Stimulated activated CD4-positive, alpha-beta T cell treated with anti-CD3 and anti-CD28 coated beads, Interleukin-12 subunit alpha, Interleukin-12 subunit beta, amount 100 ng/mL, for 24 hours (primary cell): ENCODE results near the gene CASP8.

Experiments used
- DNase-seq, 2 experiments: peaks; one replicate each; pipeline ENCODE4 v3.0.0-alpha.2; 2020; ENCODE audit warnings: low read depth in 2 of 2

CASP8 gene

DNA sequence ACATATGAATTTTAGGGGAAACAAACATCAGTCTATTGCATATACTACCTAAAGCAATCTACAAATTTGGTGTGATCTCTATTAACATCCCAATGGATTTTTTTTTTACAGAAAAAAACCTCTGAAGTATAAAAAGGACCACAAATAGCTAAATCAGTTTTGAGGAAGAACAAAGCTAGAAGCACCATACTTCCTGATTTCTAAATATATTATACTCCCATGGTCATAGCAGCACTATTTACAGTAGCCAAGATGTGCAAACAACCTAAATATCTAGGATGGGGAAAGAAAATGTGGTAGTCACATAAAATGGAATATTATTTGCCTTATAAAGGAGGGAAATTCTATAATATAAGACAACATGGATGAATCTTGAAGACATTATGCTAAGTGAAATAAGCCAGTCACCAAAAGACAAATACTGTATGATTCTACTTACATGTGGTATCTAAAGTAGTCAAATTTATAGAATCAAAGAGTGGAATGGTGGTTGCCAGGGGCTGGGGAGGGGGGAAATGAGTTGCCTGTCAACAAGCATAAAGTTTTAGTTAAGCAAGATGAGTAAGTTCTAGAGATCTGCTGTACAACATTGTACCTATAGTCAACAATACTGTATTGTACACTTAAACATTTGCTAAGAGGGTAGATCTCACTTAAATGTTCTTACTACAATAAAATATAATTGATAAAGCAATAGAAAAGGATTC is 17.6 kb upstream of the CASP8 start:
- DNase-seq: no peak

DNA sequence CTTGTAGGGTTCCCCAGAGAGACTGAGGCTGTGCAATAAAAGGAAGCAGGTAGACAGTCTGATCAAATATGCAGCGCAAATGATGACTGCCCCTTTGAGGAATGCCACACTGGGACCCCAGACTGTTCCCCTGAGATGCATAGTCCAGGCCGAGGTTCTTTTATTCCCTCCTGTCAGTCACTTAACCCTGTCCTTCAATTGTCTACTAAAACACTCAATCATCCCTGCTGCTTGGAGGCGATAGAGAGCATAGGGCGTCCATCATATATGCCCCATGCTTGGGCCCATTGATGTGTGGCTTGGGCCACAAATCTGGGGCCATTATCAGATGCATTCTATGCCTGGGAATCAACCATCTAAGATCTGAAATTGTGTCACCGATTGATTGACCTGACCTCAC is 15.5 kb upstream of the CASP8 start:
- DNase-seq: no peak

DNA sequence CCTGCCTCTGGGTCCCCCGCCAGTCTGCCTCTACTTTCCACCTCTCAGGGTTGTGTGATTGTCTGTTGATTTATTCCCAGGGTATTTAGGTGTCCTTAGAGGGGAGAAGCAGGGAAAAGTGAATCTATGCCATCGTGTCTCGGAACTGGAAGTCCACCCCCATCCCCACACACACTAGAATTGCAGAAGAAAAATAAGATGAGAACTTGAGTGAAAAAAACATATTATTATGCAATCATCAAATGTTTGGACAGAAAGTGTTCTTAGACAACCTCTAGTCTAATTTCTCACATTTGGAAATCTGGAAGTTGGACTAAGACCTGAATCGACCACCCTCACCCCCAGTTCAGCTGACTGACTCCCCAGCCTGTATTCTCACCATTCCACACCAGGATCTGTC is 14.1 kb upstream of the CASP8 start:
- no peak for DNase-seq

DNA sequence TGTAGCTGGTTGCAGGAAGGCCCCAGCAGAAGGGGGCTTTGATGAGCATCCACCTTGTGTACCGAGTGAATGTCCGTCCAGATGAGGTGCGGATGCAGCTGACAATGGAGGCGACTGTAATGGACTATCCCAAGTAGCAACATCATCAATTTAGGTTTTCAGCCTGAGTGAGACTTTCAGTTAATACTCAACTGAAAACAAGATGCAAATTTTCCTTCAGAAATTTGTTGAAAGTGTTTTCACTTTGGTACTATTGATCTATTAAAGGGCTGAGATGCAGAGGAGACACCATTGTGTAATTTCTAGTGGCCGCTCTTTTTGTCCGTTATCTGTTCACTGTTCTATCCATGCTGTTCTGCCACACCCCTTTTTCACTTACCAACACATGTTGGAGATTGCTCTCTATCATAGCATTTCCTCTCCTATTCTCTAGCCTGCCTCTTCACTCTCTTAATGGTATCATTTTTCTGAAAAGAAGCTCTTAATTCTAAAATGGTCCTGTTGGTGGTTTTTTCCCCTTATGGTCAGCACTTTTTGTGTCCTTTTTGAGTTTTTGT is 12.0 kb upstream of the CASP8 start:
- DNase-seq: no peak

DNA sequence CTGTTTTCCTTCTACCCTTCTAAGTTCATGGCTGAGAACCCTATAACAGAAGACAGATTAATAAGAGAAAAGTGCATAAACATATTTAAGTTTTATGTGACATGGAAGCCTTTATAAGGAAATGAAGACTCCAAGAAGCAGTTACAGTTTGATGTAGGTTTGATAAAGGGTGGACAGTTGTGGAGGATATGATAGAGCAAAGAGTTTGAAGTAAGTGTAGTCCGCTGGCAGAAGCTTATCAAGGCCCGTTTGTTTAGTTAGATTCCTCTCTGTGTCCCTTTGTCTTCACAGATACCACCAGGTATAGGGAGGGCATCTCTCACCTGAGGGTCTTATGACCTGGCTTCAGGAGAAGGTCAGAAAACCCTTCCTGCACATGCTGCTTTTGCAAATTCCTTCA is 10.4 kb upstream of the CASP8 start:
- no peak for DNase-seq

DNA sequence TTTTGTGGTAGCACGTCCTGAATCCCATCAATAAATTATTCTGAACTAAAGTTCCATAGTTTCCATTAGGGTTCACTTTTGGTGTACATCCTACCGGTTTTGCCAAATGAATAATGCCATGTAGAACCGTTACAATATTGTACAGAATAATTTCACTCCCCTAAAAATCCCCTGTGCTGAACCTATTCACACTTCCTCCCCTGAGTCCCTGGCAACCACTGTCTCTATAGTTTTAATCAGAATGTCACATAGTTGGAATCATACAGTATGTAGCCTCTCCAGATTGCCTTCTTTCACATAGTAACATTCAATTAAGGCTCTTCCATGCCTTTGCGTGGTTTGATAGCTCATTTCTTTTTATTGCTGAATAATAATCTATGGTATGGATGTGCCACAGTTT is 9.6 kb upstream of the CASP8 start:
- no peak for DNase-seq

DNA sequence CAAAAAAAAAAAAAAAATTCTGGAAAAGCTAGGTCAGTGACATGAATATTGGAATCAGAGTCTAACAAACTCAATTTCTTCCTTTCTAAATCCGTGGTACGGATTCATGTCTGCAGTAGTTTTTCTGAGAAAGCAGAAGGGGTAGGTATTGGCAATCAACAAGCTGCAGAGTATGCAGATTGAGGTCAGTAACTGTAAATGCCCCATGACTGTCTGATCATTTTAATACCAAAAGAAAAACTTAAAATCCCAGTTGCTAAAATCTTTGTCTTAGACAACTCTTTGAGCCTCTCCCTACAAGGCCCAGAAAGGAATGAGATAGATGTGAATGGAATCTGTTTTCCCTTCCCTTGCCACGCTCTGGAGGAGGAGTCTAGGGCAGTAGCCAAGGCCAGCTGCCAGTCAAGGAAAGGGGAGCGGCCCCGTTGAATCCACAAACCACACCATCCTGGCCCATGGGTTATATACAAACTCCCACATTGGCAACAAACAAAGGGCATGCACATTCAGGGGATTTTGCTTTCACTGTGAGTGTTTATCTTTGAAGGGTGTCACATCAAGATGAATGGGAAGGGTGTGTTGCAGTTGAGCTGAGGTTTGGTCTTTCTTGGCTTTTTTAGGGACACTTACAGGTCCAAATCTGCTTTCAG is 6.1 kb upstream of the CASP8 start:
- no peak for DNase-seq

DNA sequence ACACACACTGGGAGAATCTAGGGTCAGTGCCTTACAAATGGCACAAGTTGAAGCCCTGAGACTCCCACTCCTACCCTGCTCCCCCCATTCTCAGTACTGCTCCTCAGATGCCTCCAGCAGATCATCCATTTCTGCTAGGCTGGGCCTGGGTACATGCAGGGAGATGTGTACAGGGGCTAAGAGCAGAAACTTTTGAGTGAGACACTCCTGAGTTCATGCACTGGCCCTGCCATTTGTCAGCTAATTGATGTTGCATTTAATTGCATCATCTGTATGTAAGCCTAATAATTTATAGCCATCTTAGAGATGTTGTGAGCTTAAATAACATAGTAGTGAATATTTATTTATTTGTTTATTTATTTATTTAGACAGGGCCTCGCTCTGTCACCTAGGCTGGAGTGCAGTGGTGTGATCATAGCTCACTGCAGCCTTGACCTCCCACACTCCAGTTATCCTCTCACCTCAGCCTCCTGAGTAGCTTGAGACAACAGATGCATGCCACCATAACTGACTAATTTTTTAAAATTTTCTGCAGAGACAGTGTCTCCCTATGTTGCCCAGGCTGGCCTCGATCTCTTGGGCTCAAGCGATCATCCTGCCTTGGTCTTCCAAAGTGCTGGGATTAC is 4.8 kb upstream of the CASP8 start:
- DNase-seq: no peak

DNA sequence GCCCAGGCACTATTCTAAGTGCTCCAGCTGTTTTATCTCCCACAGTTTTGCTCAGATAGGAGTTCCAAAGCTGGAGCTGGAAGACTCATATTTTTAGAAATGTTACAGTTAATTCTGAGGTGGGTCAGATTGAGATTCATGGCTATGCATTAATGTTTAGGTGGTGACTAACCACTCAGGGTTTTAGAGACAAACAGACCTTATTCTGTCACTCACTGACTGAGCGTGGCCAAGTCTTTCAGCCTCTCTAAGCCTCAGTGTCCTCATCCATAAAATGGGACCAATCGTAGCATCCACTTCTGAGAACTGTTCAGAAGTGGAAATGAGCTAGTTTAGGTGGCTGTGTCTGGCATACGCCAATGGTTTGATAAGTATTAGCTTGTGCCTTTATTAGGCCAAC is 4.3 kb upstream of the CASP8 start:
- no peak for DNase-seq

DNA sequence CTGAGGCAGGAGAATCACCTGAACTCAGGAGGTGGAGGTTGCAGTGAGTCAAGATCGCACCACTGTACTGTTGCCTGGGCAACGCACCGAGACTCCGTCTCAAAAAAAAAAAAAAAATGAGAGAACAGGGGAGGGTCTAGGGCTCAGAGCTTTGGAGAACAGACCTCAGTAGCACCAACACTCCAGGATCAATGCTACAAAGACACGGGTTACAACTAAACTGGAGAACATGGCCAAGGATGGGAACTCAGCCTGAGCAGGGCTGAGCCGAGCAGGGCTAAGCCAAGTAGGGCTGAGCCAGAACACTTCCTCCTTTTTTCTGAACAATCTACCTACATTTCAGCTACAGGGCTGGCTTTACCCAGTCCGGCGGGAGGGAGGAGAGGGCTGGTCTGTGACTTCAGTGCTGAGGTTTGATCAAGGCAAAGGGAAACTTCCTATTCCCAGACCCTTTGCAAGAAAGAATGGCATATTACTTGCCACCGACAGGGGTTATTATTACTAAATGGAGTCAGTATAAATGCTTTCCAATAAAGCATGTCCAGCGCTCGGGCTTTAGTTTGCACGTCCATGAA is 2.9 kb upstream of the CASP8 start:
- no peak for DNase-seq

DNA sequence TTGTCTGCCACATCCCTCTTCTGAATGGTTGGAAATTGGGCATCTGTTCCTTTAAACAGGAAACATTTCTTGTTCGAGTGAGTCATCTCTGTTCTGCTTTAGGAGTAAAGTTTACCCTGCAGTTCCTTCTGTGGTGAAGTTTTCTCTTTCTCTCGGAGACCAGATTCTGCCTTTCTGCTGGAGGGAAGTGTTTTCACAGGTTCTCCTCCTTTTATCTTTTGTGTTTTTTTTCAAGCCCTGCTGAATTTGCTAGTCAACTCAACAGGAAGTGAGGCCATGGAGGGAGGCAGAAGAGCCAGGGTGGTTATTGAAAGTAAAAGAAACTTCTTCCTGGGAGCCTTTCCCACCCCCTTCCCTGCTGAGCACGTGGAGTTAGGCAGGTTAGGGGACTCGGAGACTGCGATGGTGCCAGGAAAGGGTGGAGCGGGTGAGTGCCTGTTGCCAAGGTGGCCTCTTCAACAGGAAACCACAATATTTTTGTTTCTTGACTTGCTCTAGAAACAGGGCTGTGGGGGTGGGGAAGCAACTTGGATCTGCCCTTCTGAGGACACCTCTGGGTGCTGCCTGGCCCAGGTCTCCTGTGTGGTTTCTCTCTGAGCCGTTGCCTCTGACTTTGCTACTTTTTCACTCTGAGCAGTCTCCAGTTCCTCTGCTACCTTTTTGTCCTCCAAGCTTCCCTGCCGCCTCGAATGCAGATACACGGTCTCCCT is 2.2 kb upstream of the CASP8 start:
- peak; percentile 67 to 89 for DNase-seq

DNA sequence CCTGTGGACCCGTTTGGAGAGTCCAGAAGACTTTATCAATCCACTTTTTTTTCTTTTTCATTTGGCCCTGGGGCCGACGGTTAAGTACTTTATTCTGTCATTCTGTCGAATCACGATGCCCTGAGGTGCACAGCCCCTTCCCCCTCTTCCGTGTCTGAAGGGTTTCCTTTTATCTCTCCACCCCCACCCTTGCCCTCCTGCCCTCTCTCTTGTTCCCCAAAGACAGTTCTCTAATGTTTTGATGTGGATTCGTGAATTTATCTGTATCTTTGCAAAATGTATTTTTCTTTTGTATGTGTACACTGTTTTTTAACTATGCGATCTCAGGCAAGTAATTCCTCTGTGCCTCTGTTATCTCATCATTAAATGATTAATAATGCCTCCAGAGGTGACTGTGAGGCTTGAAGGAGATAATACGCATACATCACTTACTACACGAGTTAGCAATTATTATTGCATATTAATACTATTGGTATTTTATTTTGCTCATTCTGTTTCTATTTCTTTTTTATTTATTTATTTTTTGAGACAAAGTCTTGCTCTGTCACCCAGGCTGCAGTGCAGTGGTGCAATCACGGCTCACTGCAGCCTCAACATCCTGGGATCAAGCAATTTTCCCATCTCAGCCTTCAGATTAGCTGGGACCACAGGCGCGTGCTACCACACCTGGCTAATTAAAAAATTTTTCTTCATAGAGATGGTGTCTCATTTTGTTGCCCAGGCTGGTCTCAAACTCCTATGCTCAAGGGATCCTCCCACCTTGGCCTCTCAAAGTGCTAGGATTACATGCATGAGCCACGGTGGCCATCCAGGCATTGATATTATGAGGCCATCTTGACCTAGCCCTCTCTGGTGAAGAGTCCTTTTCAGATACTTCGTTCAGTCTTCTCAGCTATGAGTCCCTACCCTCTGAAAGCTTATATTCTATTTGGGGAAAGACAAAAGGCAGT is 1.4 kb upstream of the CASP8 start:
- no peak for DNase-seq

DNA sequence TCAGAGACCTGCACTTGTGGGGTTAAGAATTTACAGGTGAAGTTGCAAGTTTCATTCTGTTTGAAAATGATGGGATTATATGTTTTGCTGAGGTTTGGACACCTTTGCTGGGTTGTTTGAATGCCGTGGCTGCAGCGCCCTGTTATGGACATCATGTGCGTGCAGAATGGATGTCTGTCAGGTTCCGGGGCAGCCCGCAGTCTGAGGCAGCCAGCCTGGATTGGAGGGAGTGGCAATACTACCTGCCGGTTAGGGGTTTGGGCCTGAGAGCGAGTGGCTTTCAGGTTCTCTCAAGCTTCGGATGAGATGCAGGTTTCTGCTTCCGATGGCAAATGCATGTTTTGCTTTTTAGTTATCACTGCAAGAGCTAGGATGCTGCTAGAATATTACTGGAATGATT is 1.1 kb downstream of the CASP8 start:
- DNase-seq: peak in 1 of 2 experiments; percentile 26

DNA sequence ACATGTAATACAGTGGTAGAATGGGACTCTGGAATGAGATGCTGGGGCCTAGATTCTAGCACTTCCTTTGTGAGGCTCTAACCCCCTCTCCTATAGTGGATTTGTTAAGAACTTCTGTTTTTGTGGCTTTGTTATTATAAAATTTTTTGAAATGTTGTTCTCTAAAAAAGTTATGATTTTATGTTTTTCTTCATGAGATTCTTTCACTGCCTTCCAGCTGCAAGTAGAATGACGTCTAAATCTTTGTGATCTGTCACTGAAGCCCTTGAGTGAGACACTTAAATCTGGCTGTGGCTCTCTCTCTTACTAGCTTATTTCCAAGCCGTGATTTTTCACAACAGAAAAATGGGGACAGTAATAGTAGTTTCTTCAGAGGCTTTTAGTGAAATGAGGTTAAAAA is 1.6 kb downstream of the CASP8 start:
- no peak for DNase-seq

DNA sequence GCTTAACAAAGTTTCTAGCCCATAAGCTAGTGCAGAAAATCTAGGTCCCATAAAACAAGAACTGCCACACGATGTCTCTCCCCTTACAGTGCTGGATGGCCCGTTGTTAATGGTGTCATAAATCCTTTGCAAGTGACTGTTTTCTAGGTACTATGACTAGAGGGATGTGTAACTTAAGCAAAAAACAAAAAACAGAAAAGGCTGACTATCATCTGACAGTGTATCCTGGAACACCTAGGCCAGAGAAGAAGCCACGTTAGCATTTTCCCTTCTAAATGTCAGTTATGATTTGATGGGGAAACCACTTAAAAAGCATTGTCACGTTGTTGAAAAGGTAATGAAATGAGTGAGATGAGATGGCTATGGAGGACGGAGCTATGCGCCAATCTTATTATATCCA is 2.4 kb downstream of the CASP8 start:
- no peak for DNase-seq

DNA sequence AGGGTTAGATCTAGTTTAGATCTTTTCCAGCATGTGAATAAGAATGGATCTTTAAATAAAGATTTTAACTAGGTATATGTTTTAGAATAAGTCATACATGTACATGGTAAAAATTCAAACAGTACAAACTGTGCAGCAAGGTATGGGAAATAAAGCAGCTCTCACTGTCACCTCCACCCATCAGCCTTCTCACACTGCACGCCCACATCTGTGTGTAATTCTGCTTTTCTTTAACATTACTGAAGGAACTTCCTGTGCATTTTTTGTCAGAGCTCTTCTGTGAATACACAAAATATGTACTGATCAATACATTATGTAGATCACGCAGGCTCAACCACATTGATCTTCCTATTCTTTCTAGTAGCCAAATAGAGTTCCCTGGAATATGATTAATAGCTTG is 3.4 kb downstream of the CASP8 start:
- no peak for DNase-seq

DNA sequence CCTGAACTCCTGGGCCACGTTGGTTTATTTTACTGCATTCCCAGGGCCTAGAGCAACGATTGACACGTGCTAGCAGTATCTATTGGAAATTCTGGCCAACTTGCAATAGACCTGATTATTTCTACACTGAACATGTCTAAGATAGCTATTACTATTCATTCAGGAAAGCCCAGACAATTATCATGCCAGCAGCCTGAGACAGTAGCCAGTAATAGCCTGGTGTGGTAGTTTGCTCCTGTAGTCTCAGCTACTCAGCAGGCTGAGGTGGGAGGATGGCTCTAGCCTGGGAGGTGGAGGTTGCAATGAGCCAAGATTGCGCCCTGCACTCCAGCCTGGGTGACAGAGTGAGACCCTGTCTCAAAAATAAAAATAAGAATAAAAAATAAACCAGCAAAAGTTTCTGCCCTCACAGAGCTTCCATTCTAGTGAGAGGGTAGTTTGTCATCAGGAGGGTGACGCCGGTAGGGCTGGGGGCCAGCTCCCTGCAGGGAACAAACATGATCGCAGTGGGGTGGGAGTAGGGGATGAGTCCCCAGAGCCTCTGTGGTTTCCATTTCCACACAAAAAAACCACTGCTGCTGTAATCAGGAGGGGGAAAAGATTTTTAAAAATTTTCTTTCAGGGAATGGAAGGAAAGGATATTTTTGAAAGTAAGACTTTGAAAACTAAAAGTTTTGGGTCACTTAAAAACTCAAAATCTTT is 4.3 kb downstream of the CASP8 start:
- DNase-seq: no peak

DNA sequence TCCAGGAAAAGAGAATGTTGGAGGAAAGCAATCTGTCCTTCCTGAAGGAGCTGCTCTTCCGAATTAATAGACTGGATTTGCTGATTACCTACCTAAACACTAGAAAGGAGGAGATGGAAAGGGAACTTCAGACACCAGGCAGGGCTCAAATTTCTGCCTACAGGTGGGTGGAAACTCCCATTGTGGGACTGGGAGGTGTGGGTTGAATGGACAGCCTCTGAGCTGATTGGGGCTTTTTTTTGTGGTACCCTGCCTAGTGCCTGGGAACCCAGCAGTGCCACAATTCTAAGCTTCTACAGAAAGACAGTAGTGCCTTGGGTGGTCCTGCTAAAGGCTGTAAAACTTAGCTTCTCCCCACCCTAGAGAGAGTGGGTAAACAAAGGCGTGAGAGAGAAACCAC is 6.3 kb downstream of the CASP8 start:
- no peak for DNase-seq

DNA sequence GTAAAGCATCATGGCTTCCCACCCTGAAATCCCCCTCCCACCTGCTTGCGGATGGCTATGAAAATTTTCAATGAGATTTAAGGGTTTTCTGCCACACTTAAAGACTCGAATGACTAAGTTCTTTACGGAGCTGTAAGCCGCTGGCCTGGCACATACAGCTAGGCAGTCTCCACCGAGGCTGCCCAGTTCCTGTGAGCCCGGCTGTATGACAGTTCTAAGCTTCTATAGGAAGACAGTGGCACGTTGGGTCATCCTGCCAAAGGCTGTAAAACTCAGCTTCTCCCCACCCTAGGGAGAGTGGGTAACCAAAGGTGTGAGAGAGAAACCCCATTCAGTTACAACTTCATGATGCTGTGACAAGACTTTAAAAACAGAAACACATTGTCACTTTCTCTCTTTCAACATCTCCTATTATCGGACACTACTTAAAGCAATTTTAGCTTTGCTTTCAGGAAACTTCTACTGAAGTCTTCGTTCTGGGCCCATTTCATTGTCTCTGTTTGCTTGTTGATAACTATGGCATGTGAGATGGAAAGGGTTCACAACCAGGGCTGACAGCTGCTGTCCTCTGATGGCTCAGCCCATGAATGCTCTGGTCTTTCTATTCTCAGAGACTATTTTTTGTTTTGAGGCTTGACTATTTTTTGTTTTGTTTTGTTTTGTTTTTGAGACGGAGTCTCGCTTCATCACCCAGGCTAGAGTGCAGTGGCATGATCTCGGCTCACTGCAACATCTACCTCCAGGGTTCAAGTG is 7.1 kb downstream of the CASP8 start:
- DNase-seq: no peak

DNA sequence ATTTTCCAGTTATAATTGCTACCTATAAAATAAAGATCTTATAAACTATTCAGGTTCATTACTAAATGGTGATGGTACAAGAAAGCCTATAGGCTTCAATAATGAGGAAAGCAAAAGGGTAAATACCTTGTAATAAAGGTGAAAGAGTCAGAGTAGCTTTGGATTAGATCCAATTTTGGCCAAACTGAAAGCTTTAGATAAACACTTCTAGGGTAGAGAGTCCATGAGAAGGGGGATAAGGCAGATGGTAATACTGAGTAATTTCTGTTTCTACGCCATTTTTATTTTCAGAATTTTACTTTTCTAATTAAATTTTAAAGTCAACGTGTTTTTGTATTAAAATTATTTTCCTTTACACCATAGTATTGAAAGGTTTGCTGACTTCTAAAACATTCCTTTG is 9.4 kb downstream of the CASP8 start:
- no peak for DNase-seq
